GM23338 (cell line): ENCODE data around the gene GPR22. TPM values are rescaled to one million over a fixed set of nuclear protein-coding genes. Genes with fewer than 3 reads are reported as not detected.

Source experiments
- ATAC-seq: fragments of 200-7000 bp; cut with Tn5 transposase; 3 replicates; pipeline ENCODE4 v1.9.1; 2020
- DNase-seq: peaks from one replicate; pipeline ENCODE4 v3.0.0-alpha.2; 2015; ENCODE audit warnings: low spot score
- H2AFZ ChIP-seq: fragments of 200-600 bp; sonication (generic); 2 replicates; pipeline ENCODE4 v1.8.0; 2016; ENCODE audit warnings: antibody characterized with exemption, mild to moderate bottlenecking, moderate library complexity
- H3F3A ChIP-seq: fragments of 200-600 bp; sonication (generic); replicated peaks from 2 replicates; pipeline ENCODE4 v1.8.0; 2017; ENCODE audit warnings: antibody characterized with exemption, mixed run types, low read depth
- H3K27ac ChIP-seq: fragments of 200-600 bp; sonication (generic); 2 replicates; pipeline ENCODE4 v1.6.1; 2016; ENCODE audit warnings: low read depth
- H3K27me3 ChIP-seq: fragments of 200-600 bp; sonication (generic); 2 replicates; pipeline ENCODE4 v1.8.0; 2016; ENCODE audit warnings: mild to moderate bottlenecking, mixed run types, moderate library complexity; ENCODE audit not compliant: insufficient read depth
- H3K36me3 ChIP-seq: fragments of 200-600 bp; sonication (generic); 2 replicates; pipeline ENCODE4 v1.8.0; 2016; ENCODE audit warnings: mild to moderate bottlenecking; ENCODE audit not compliant: insufficient read depth
- H3K4me1 ChIP-seq: fragments of 200-600 bp; sonication (generic); 2 replicates; pipeline ENCODE4 v1.8.0; 2016; ENCODE audit warnings: mild to moderate bottlenecking, moderate library complexity; ENCODE audit not compliant: insufficient read depth
- H3K4me2 ChIP-seq: fragments of 200-600 bp; sonication (generic); 2 replicates; pipeline ENCODE4 v1.7.1; 2017; ENCODE audit warnings: mixed run types
- H3K4me3 ChIP-seq: fragments of 200-600 bp; sonication (generic); 2 replicates; pipeline ENCODE4 v1.6.1; 2016; ENCODE audit warnings: mixed run types
- H3K79me2 ChIP-seq: fragments of 200-600 bp; sonication (generic); replicated peaks from 2 replicates; pipeline ENCODE4 v1.8.0; 2017; ENCODE audit warnings: mild to moderate bottlenecking; ENCODE audit not compliant: insufficient read depth
- H3K9me2 ChIP-seq: fragments of 200-600 bp; sonication (generic); 2 replicates; pipeline ENCODE4 v1.8.0; 2017; ENCODE audit not compliant: insufficient read depth
- H4K20me1 ChIP-seq: fragments of 200-600 bp; sonication (generic); replicated peaks from 2 replicates; pipeline ENCODE4 v1.8.0; 2017; ENCODE audit warnings: mild to moderate bottlenecking; ENCODE audit not compliant: insufficient read depth
- H3K27ac Mint-ChIP-seq: 2 replicates; pipeline ENCODE4 v1.8.0; 2020; ENCODE audit warnings: inconsistent platforms, mild to moderate bottlenecking, moderate library complexity, mixed read lengths
- H3K27me3 Mint-ChIP-seq: 3 replicates; pipeline ENCODE4 v1.8.0; 2022; ENCODE audit warnings: low read depth, mild to moderate bottlenecking, moderate library complexity, mixed read lengths, inconsistent platforms; ENCODE audit not compliant: insufficient read depth, poor library complexity
- H3K36me3 Mint-ChIP-seq: 3 replicates; pipeline ENCODE4 v1.8.0; 2021; ENCODE audit warnings: low read depth, mild to moderate bottlenecking, inconsistent platforms, moderate library complexity, mixed read lengths
- H3K4me1 Mint-ChIP-seq: 3 replicates; pipeline ENCODE4 v1.8.0; 2020; ENCODE audit warnings: mild to moderate bottlenecking, inconsistent platforms, mixed read lengths
- H3K4me3 Mint-ChIP-seq: 3 replicates; pipeline ENCODE4 v1.8.0; 2021; ENCODE audit warnings: moderate library complexity, mild to moderate bottlenecking, inconsistent platforms, mixed read lengths
- H3K9me3 Mint-ChIP-seq: 3 replicates; pipeline ENCODE4 v1.8.0; 2020; ENCODE audit warnings: moderate library complexity, mild to moderate bottlenecking, inconsistent platforms, mixed read lengths
- CTCF ChIP-seq, 2 experiments: fragments of 200-600 bp in 1 of 2; sonication (generic) in 1 of 2; conservative IDR thresholded peaks; 2 replicates each; pipeline versions ENCODE4 v1.5.1 to v1.6.1; 2016 to 2017; ENCODE audit warnings: antibody characterized with exemption in 2 of 2, low read depth in 2 of 2, mild to moderate bottlenecking in 2 of 2, moderate library complexity in 1 of 2
- EZH2 ChIP-seq: fragments of 200-600 bp; sonication (generic); IDR thresholded peaks from one replicate; pipeline ENCODE4 v1.8.0; 2017; ENCODE audit warnings: antibody characterized with exemption, mild to moderate bottlenecking, low read depth; ENCODE audit not compliant: unreplicated experiment
- NANOG ChIP-seq: IDR thresholded peaks from 2 replicates; pipeline ENCODE4 v1.6.1; 2016; ENCODE audit warnings: antibody characterized with exemption, borderline replicate concordance
- REST ChIP-seq: IDR thresholded peaks from one replicate; pipeline ENCODE4 v1.6.1; 2018; ENCODE audit warnings: antibody characterized with exemption; ENCODE audit not compliant: unreplicated experiment
- STAT1 ChIP-seq: IDR thresholded peaks from one replicate; pipeline ENCODE4 v1.6.1; 2016; ENCODE audit warnings: antibody characterized with exemption; ENCODE audit not compliant: unreplicated experiment
- ZNF114 ChIP-seq: fragments of 250-450 bp; sonication (Bioruptor Pico); IDR thresholded peaks from 2 replicates; pipeline ENCODE4 v1.5.0; 2020; ENCODE audit warnings: mild to moderate bottlenecking, moderate library complexity
- ZNF331 ChIP-seq: fragments of 250-450 bp; sonication (Bioruptor Pico); IDR thresholded peaks from 2 replicates; pipeline ENCODE4 v1.5.0; 2020; ENCODE audit warnings: low read depth, mild to moderate bottlenecking, moderate library complexity
- ZNF462 ChIP-seq: fragments of 250-450 bp; sonication (Bioruptor Pico); IDR thresholded peaks from 2 replicates; pipeline ENCODE4 v1.5.0; 2020; ENCODE audit warnings: mild to moderate bottlenecking, moderate library complexity
- polyA plus RNA-seq: library from polyadenylated mRNA; unstranded; fragments of >200 nt; fragmentation: Nextera tagmentation; extraction: Ambion mirVana; gene quantifications from 2 replicates; pipeline ENCODE4 v1.2.1, GENCODE V29; 2016
- total RNA-seq: library from RNA; depleted of rRNA; stranded (reverse); fragments of >200 nt; shearing (Covaris generic); gene quantifications from 2 replicates; pipeline ENCODE4 v1.2.3, GENCODE V29; 2014

The GPR22 gene
- total and polyA plus RNA-seq, 2 experiments from 2014 or later = 3.4 TPM; not detected in 1

GRCh38 chr7:107505997-107506673 lies 36.3 kb downstream of the GPR22 start (continued):
- no peak for TF ChIP-seq CTCF (conservative IDR thresholded peaks at IDR 0.05; ENCODE audit: low read depth in 2 of 2)
- no peak for TF ChIP-seq STAT1
- no peak for TF ChIP-seq ZNF114 (CRISPR knock-in tag)

GRCh38 chr7:107506674-107507339 lies 37.0 kb downstream of the GPR22 start:
- Mint-ChIP-seq H3K36me3 (peaks cover 53% of the 10 kb centered on the region), H3K27ac (no peak overlapping the region), H3K27me3 (peaks cover 3% of the 10 kb centered on the region), H3K4me1 (no peaks in the 10 kb centered on the region), H3K9me3 (peaks cover 43% of the 10 kb centered on the region), H3K4me3 (no peak overlapping the region)
- Histone ChIP-seq H3K9me2 (no peaks in the 10 kb centered on the region), H3K79me2 (peaks cover 18% of the 10 kb centered on the region), H3K4me2 (no peak overlapping the region), H3K27ac (no peak overlapping the region), H2AFZ (no peak overlapping the region), H3K4me1 (no peaks in the 10 kb centered on the region), H3K36me3 (no peaks in the 10 kb centered on the region), H3K27me3 (no peaks in the 10 kb centered on the region), H3K4me3 (no peak overlapping the region), H4K20me1 (no peaks in the 10 kb centered on the region; the same call in 1 of the 2 replicates), H3F3A (no peaks in the 10 kb centered on the region)
- DNase-seq = no peak
- no peak for TF ChIP-seq ZNF462 (CRISPR knock-in tag)
- no peak for TF ChIP-seq REST
- no peak for TF ChIP-seq ZNF331
- no peak for TF ChIP-seq ZNF114 (CRISPR knock-in tag)
- no peak for TF ChIP-seq STAT1
- no peak for TF ChIP-seq CTCF (conservative IDR thresholded peaks at IDR 0.05; ENCODE audit: low read depth in 2 of 2)
- no peak for TF ChIP-seq NANOG
- no peak for TF ChIP-seq EZH2
- ATAC-seq = peak; percentile 53; the same call in 2 of the 3 replicates
